GM18526 (cell line): ENCODE data around the gene CD6.

ENCODE experiments used
- POLR2A ChIP-seq: IDR thresholded peaks from 3 replicates; pipeline ENCODE4 v1.6.1; 2011; ENCODE audit not compliant: insufficient read length; ENCODE audit errors: extremely low read depth

The CD6 gene

GRCh38 chr11:61037441-61038093 is 66.1 kb downstream of the CD6 start:
- no peak for TF ChIP-seq POLR2A

GRCh38 chr11:61039916-61040315 is 68.4 kb downstream of the CD6 start:
- no peak for TF ChIP-seq POLR2A

DNA sequence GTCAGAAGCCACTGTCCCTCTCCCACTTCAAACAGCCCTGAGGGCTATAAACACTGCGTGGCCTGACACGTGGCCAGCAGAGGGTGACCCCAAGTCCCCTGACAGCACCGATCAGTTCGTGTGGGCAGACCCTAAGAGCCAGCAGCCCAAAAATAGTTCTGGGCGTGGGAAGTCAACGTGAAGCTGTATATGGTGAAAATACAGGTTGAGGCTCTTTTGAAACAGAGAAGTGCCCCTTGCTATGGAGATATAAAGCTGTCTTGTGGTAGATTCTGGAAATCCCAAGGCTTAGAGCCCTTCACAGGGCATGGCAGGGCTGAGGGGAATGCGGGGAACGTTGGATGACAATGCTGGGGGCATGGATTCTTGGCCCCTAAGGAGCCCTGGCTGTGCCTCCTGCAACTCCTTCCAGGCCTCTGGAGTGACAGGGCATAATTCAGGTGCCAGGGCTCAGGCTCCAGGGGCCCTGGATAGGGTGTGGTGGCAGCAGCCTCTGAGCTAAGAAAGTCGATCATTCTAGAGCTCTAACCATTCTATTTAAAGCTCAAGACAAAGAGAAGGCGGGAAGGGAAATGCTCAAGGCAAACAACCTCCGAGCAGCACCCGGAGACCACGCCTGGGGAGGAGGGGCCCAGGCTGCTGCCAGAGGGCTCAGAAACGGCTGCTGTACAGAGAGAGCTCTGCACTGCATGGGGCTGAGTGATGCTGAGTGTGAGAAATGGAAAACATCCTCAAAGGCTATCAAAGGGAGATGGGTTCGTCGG is 70.5 kb downstream of the CD6 start:
- no peak for TF ChIP-seq POLR2A

GRCh38 chr11:61042537-61042936 is 71.1 kb downstream of the CD6 start:
- no peak for TF ChIP-seq POLR2A

GRCh38 chr11:61042961-61043540 is 71.6 kb downstream of the CD6 start:
- TF ChIP-seq POLR2A, result no peak

DNA sequence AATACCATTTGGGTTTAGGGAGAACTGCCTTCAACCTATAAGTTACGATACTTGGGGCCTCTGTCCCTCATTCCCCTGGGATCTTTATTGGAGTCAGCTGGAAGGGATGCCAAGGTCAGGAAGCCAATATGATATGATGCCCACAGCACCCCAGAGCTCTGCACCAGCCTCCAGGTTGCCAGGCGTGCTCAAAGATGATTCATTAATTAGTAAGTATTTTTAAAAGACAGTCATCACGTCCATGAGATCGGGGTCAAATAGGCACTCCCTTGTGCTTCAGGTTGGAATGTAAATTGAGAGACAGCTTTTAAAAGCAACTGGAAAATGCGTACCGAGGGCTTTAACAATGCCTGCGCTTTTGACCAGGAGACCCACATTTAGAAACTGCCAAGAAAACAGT is 73.8 kb downstream of the CD6 start:
- no peak for TF ChIP-seq POLR2A

GRCh38 chr11:61046833-61047232 is 75.4 kb downstream of the CD6 start:
- no peak for TF ChIP-seq POLR2A

- TF ChIP-seq POLR2A, result no peak
Measured at GRCh38 chr11:61048368-61049062, 77.0 kb downstream of the CD6 start.

- TF ChIP-seq POLR2A, result no peak
Measured at GRCh38 chr11:61049063-61049377, 77.5 kb downstream of the CD6 start.

GRCh38 chr11:61049859-61050258 is 78.4 kb downstream of the CD6 start:
- TF ChIP-seq POLR2A, result no peak

GRCh38 chr11:61052182-61052972 is 80.9 kb downstream of the CD6 start:
- no peak for TF ChIP-seq POLR2A

DNA sequence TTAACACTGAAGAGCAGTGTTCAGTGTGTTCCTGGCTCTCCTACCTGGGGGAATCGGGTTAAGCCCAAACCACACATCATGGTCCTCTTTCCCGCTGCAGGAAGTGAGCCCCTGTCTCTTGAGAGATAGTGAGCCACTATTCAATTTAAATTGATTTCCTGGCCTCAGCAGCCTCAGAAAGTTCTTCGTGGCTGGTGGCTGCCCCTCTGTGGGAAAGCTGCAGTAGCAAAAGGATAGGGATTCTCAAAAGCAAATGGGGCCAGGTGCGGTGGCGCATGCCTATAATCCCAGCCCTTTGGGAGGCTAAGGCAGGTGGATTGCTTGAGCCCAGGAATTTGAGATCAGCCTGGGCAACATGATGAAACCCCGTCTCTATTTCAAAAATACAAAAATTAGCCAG is 81.7 kb downstream of the CD6 start:
- TF ChIP-seq POLR2A, result no peak

DNA sequence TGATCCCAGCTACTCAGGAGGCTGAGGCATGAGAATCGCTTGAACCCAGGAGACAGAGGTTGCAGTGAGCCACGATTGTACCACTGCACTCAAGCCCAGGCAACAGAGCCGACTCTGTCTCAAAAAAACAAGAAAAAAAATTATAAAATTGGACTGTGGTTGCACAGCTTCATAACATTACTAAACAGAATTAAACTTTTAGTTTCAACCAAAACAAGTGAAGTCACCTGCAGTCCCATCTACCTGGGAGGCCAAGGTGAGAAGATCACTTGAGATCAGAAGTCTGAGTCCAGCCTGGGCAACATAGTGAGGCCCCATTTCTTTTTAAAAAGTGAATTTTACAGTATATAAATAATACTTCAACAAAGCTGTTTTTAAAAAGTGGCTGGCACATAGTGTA is 83.0 kb downstream of the CD6 start:
- no peak for TF ChIP-seq POLR2A

- no peak for TF ChIP-seq POLR2A
Measured at GRCh38 chr11:61054927-61055562, 83.6 kb downstream of the CD6 start.

DNA sequence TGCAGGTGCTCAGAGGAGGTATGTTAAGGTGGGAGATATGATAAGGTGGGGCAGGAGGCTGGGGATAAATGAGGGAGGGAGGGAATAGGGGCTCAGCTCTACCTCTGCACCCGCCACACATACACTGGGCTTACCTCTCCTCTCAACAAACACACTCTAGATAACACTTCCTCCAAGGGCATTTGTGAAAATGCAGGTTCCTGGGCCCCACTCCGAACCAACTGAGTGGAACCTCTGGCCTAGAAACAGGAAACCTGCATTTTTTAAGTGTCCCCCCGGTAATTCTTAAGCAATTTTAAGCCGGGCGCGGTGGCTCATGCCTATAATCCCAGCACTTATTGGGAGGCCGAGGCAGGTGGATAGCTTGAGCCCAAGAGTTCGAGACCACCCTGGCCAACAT is 84.3 kb downstream of the CD6 start:
- no peak for TF ChIP-seq POLR2A
